ENCODE measurements around the gene NREP.

NREP gene

GRCh38 chr5:111753884-111754589, 3.0 kb downstream of the NREP start:
- Histone ChIP-seq H3K9me3 (ENCODE audit: control insufficient read depth, insufficient read depth, low read length) (no peaks in the 10 kb centered on the region), H3K4me1 (ENCODE audit: insufficient read depth, low read length) (peaks cover 16% of the 10 kb centered on the region), H3K9ac (ENCODE audit: low read depth, low read length) (no peak overlapping the region), H3K36me3 (ENCODE audit: insufficient read depth, low read length) (no peaks in the 10 kb centered on the region)

- H3K9me3 ChIP-seq (ENCODE audit: control insufficient read depth, insufficient read depth, low read length): no peaks in the 10 kb centered on the region
- no peaks in the 10 kb centered on the region for H3K36me3 ChIP-seq (ENCODE audit: insufficient read depth, low read length)
- peaks cover 9% of the 10 kb centered on the region for H3K4me1 ChIP-seq (ENCODE audit: insufficient read depth, low read length)
- no peak overlapping the region for H3K9ac ChIP-seq (ENCODE audit: low read depth, low read length)
Measured at GRCh38 chr5:111752426-111752965, 4.5 kb downstream of the NREP start.

GRCh38 chr5:111749303-111750026, 7.5 kb downstream of the NREP start:
- Histone ChIP-seq H3K4me1 (ENCODE audit: insufficient read depth, low read length) (no peaks in the 10 kb centered on the region; the same call in 1 of the 2 replicates), H3K9ac (ENCODE audit: low read depth, low read length) (no peak overlapping the region), H3K36me3 (ENCODE audit: insufficient read depth, low read length) (no peaks in the 10 kb centered on the region), H3K9me3 (ENCODE audit: control insufficient read depth, insufficient read depth, low read length) (no peaks in the 10 kb centered on the region)

GRCh38 chr5:111748304-111748763, 8.7 kb downstream of the NREP start:
- H3K9me3 ChIP-seq (ENCODE audit: control insufficient read depth, insufficient read depth, low read length): no peaks in the 10 kb centered on the region
- no peak overlapping the region for H3K9ac ChIP-seq (ENCODE audit: low read depth, low read length)
- no peaks in the 10 kb centered on the region for H3K36me3 ChIP-seq (ENCODE audit: insufficient read depth, low read length)
- H3K4me1 ChIP-seq (ENCODE audit: insufficient read depth, low read length): peaks cover 6% of the 10 kb centered on the region; the same call in 1 of the 2 replicates

- Histone ChIP-seq H3K9me3 (ENCODE audit: control insufficient read depth, insufficient read depth, low read length) (no peaks in the 10 kb centered on the region), H3K36me3 (ENCODE audit: insufficient read depth, low read length) (no peaks in the 10 kb centered on the region), H3K9ac (ENCODE audit: low read depth, low read length) (no peak overlapping the region), H3K4me1 (ENCODE audit: insufficient read depth, low read length) (peaks cover 16% of the 10 kb centered on the region)
Measured at GRCh38 chr5:111747337-111747736, 9.7 kb downstream of the NREP start.

GRCh38 chr5:111746791-111747190, 10.2 kb downstream of the NREP start:
- H3K9ac ChIP-seq (ENCODE audit: low read depth, low read length): no peak overlapping the region
- H3K9me3 ChIP-seq (ENCODE audit: control insufficient read depth, insufficient read depth, low read length): no peaks in the 10 kb centered on the region
- 0 out of 2 replicates have a peak, but pooled peaks cover 2% of the 10 kb centered on the region for H3K36me3 ChIP-seq (ENCODE audit: insufficient read depth, low read length)
- H3K4me1 ChIP-seq (ENCODE audit: insufficient read depth, low read length): peaks cover 22% of the 10 kb centered on the region

GRCh38 chr5:111745075-111745739, 11.8 kb downstream of the NREP start:
- H3K9me3 ChIP-seq (ENCODE audit: control insufficient read depth, insufficient read depth, low read length): no peaks in the 10 kb centered on the region
- 0 out of 2 replicates have a peak, but pooled peaks cover 2% of the 10 kb centered on the region for H3K36me3 ChIP-seq (ENCODE audit: insufficient read depth, low read length)
- H3K4me1 ChIP-seq (ENCODE audit: insufficient read depth, low read length): peaks cover 31% of the 10 kb centered on the region
- no peak overlapping the region for H3K9ac ChIP-seq (ENCODE audit: low read depth, low read length)

GRCh38 chr5:111744455-111744854, 12.5 kb downstream of the NREP start:
- H3K9ac ChIP-seq (ENCODE audit: low read depth, low read length): no peak overlapping the region
- no peaks in the 10 kb centered on the region for H3K9me3 ChIP-seq (ENCODE audit: control insufficient read depth, insufficient read depth, low read length)
- peaks cover 31% of the 10 kb centered on the region for H3K4me1 ChIP-seq (ENCODE audit: insufficient read depth, low read length)
- H3K36me3 ChIP-seq (ENCODE audit: insufficient read depth, low read length): 0 out of 2 replicates have a peak, but pooled peaks cover 2% of the 10 kb centered on the region

GRCh38 chr5:111743988-111744387, 13.0 kb downstream of the NREP start:
- Histone ChIP-seq H3K9ac (ENCODE audit: low read depth, low read length) (no peak overlapping the region), H3K36me3 (ENCODE audit: insufficient read depth, low read length) (0 out of 2 replicates have a peak, but pooled peaks cover 2% of the 10 kb centered on the region), H3K4me1 (ENCODE audit: insufficient read depth, low read length) (peaks cover 31% of the 10 kb centered on the region), H3K9me3 (ENCODE audit: control insufficient read depth, insufficient read depth, low read length) (no peaks in the 10 kb centered on the region)

GRCh38 chr5:111743512-111743911, 13.5 kb downstream of the NREP start:
- Histone ChIP-seq H3K36me3 (ENCODE audit: insufficient read depth, low read length) (0 out of 2 replicates have a peak, but pooled peaks cover 2% of the 10 kb centered on the region), H3K4me1 (ENCODE audit: insufficient read depth, low read length) (peaks cover 31% of the 10 kb centered on the region), H3K9me3 (ENCODE audit: control insufficient read depth, insufficient read depth, low read length) (no peaks in the 10 kb centered on the region), H3K9ac (ENCODE audit: low read depth, low read length) (no peak overlapping the region)

- H3K9ac ChIP-seq (ENCODE audit: low read depth, low read length): no peak overlapping the region
- 0 out of 2 replicates have a peak, but pooled peaks cover 2% of the 10 kb centered on the region for H3K36me3 ChIP-seq (ENCODE audit: insufficient read depth, low read length)
- H3K4me1 ChIP-seq (ENCODE audit: insufficient read depth, low read length): peaks cover 37% of the 10 kb centered on the region
Measured at GRCh38 chr5:111742177-111742994, 14.6 kb downstream of the NREP start.

GRCh38 chr5:111741278-111741677, 15.7 kb downstream of the NREP start:
- Histone ChIP-seq H3K9me3 (ENCODE audit: control insufficient read depth, insufficient read depth, low read length) (no peaks in the 10 kb centered on the region), H3K9ac (ENCODE audit: low read depth, low read length) (no peak overlapping the region), H3K36me3 (ENCODE audit: insufficient read depth, low read length) (0 out of 2 replicates have a peak, but pooled peaks cover 2% of the 10 kb centered on the region), H3K4me1 (ENCODE audit: insufficient read depth, low read length) (peaks cover 42% of the 10 kb centered on the region)

More at GRCh38 chr5:111742177-111742994, 14.6 kb downstream of the NREP start:
- H3K9me3 ChIP-seq (ENCODE audit: control insufficient read depth, insufficient read depth, low read length): no peaks in the 10 kb centered on the region

- Histone ChIP-seq H3K4me1 (ENCODE audit: insufficient read depth, low read length) (peaks cover 48% of the 10 kb centered on the region), H3K9me3 (ENCODE audit: control insufficient read depth, insufficient read depth, low read length) (no peaks in the 10 kb centered on the region)
Measured at GRCh38 chr5:111739416-111739815, 17.6 kb downstream of the NREP start.

More at GRCh38 chr5:111739416-111739815, 17.6 kb downstream of the NREP start:
- Histone ChIP-seq H3K36me3 (ENCODE audit: insufficient read depth, low read length) (0 out of 2 replicates have a peak, but pooled peaks cover 2% of the 10 kb centered on the region), H3K9ac (ENCODE audit: low read depth, low read length) (no peak overlapping the region)
